Measurements from ENCODE around the gene CNNM4. TPM values are rescaled to one million over a fixed set of nuclear protein-coding genes. Genes with fewer than 3 reads are reported as not detected.

Gene CNNM4
- polyA plus RNA-seq, 1 donor from 2014 or later, result 7.5 TPM

DNA sequence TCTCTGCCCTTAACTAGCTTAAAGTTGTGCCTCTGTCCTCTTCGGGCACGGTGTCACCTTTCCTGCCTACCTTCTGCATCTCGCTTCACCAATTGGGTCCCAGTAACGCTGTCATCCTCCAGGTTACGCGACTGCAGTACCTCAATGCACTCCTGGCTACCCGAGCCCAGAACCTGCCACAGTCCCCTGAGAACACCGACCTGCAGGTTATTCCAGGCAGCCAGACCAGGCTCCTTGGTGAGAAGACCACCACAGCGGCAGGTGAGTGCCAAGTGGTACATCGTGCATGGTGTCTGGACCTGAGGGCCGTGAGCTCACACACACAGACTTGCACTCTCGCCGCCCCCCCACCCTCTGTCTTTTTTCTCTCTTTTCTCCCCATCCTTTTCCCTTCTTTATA is 68.2 kb downstream of the CNNM4 start:
- Histone ChIP-seq H3K4me2 (ENCODE audit: low read length) (no peak overlapping the region), H3K4me3 (ENCODE audit: low read length) (no peak overlapping the region), H2AFZ (ENCODE audit: low read depth, low read length) (no peak overlapping the region), H3K36me3 (ENCODE audit: insufficient read depth, low read length) (peaks cover 10% of the 10 kb centered on the region), H3F3A (ENCODE audit: insufficient read depth, low read length, poor library complexity, severe bottlenecking) (no peaks in the 10 kb centered on the region), H3K79me2 (replicated peaks; ENCODE audit: insufficient read depth, low read length) (no peaks in the 10 kb centered on the region), H3K9me2 (ENCODE audit: insufficient read depth, low read length) (no peaks in the 10 kb centered on the region), H3K27ac (ENCODE audit: low read length) (no peak overlapping the region), H3K9ac (ENCODE audit: low read length) (no peak overlapping the region), H3K27me3 (ENCODE audit: insufficient read depth, low read depth, low read length) (no peaks in the 10 kb centered on the region), H4K20me1 (ENCODE audit: insufficient read depth) (no peaks in the 10 kb centered on the region), H3K9me3 (ENCODE audit: low read length) (no peaks in the 10 kb centered on the region)
- TF ChIP-seq RAD21 (conservative IDR thresholded peaks at IDR 0.05) (no peak), EP300 (conservative IDR thresholded peaks at IDR 0.05; ENCODE audit: poor library complexity, severe bottlenecking) (no peak), MXI1 (conservative IDR thresholded peaks at IDR 0.05; ENCODE audit: poor library complexity, severe bottlenecking) (no peak), SMC3 (conservative IDR thresholded peaks at IDR 0.05; ENCODE audit: poor library complexity) (no peak)
- TF ChIP-seq, protein P1, sequence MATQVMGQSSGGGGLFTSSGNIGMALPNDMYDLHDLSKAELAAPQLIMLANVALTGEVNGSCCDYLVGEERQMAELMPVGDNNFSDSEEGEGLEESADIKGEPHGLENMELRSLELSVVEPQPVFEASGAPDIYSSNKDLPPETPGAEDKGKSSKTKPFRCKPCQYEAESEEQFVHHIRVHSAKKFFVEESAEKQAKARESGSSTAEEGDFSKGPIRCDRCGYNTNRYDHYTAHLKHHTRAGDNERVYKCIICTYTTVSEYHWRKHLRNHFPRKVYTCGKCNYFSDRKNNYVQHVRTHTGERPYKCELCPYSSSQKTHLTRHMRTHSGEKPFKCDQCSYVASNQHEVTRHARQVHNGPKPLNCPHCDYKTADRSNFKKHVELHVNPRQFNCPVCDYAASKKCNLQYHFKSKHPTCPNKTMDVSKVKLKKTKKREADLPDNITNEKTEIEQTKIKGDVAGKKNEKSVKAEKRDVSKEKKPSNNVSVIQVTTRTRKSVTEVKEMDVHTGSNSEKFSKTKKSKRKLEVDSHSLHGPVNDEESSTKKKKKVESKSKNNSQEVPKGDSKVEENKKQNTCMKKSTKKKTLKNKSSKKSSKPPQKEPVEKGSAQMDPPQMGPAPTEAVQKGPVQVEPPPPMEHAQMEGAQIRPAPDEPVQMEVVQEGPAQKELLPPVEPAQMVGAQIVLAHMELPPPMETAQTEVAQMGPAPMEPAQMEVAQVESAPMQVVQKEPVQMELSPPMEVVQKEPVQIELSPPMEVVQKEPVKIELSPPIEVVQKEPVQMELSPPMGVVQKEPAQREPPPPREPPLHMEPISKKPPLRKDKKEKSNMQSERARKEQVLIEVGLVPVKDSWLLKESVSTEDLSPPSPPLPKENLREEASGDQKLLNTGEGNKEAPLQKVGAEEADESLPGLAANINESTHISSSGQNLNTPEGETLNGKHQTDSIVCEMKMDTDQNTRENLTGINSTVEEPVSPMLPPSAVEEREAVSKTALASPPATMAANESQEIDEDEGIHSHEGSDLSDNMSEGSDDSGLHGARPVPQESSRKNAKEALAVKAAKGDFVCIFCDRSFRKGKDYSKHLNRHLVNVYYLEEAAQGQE (IDR thresholded peaks at IDR 0.05; ENCODE audit: borderline replicate concordance), result no peak

- Histone ChIP-seq H3K27ac (ENCODE audit: low read length) (no peak overlapping the region), H3K27me3 (ENCODE audit: insufficient read depth, low read depth, low read length) (no peaks in the 10 kb centered on the region), H2AFZ (ENCODE audit: low read depth, low read length) (no peak overlapping the region), H3K9me3 (ENCODE audit: low read length) (no peaks in the 10 kb centered on the region), H3K36me3 (ENCODE audit: insufficient read depth, low read length) (peaks cover 10% of the 10 kb centered on the region), H3F3A (ENCODE audit: insufficient read depth, low read length, poor library complexity, severe bottlenecking) (no peaks in the 10 kb centered on the region), H3K4me2 (ENCODE audit: low read length) (no peak overlapping the region), H3K9ac (ENCODE audit: low read length) (no peak overlapping the region), H3K79me2 (replicated peaks; ENCODE audit: insufficient read depth, low read length) (no peaks in the 10 kb centered on the region), H3K4me3 (ENCODE audit: low read length) (no peak overlapping the region), H4K20me1 (ENCODE audit: insufficient read depth) (no peaks in the 10 kb centered on the region), H3K9me2 (ENCODE audit: insufficient read depth, low read length) (no peaks in the 10 kb centered on the region)
- no peak for TF ChIP-seq MXI1 (conservative IDR thresholded peaks at IDR 0.05; ENCODE audit: poor library complexity, severe bottlenecking)
- peak; percentile 6 for TF ChIP-seq POLR2AphosphoS5 (IDR thresholded peaks at IDR 0.05)
Observed at GRCh38 chr2:96830044-96830562, 69.4 kb downstream of the CNNM4 start.

DNA sequence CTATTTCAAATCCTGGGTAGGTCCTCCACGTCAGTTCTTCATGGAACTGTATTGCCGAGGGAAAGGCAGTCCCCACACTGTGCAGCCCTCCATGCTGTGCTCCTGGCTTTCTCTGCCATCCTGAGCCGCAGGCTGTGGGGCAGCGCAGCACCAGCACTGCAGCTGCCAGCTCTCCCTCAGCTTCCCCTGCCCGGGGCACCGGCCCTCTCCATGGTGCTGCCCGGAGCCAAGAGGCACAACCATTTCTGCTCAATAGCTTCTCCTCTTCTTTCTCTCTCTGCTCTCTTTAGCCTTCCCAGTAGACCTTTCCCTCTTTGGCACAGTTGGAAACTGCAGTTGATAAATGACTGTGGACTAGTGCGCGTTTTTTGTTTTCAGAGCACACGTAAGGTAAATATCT is 71.0 kb downstream of the CNNM4 start:
- Histone ChIP-seq H3K27me3 (ENCODE audit: insufficient read depth, low read depth, low read length) (no peaks in the 10 kb centered on the region), H3K4me2 (ENCODE audit: low read length) (no peak overlapping the region), H2AFZ (ENCODE audit: low read depth, low read length) (no peak overlapping the region), H3K4me3 (ENCODE audit: low read length) (no peak overlapping the region), H4K20me1 (ENCODE audit: insufficient read depth) (no peaks in the 10 kb centered on the region), H3K79me2 (replicated peaks; ENCODE audit: insufficient read depth, low read length) (no peaks in the 10 kb centered on the region), H3K9ac (ENCODE audit: low read length) (no peak overlapping the region), H3K36me3 (ENCODE audit: insufficient read depth, low read length) (peaks cover 6% of the 10 kb centered on the region), H3F3A (ENCODE audit: insufficient read depth, low read length, poor library complexity, severe bottlenecking) (no peaks in the 10 kb centered on the region), H3K27ac (ENCODE audit: low read length) (no peak overlapping the region), H3K9me3 (ENCODE audit: low read length) (no peaks in the 10 kb centered on the region), H3K9me2 (ENCODE audit: insufficient read depth, low read length) (no peaks in the 10 kb centered on the region)
- TF ChIP-seq MXI1 (conservative IDR thresholded peaks at IDR 0.05; ENCODE audit: poor library complexity, severe bottlenecking), result no peak
- no peak for TF ChIP-seq EP300 (conservative IDR thresholded peaks at IDR 0.05; ENCODE audit: poor library complexity, severe bottlenecking)
- no peak for TF ChIP-seq EZH2 (IDR thresholded peaks at IDR 0.05; ENCODE audit: borderline replicate concordance, insufficient read depth, low read length, poor library complexity, severe bottlenecking)
- TF ChIP-seq RAD21 (conservative IDR thresholded peaks at IDR 0.05), result no peak
- no peak for TF ChIP-seq SMC3 (conservative IDR thresholded peaks at IDR 0.05; ENCODE audit: poor library complexity)
- no peak for TF ChIP-seq POLR2AphosphoS5 (IDR thresholded peaks at IDR 0.05)
- TF ChIP-seq, protein P1 (IDR thresholded peaks at IDR 0.05; ENCODE audit: borderline replicate concordance), result no peak
- TF ChIP-seq, protein P2, sequence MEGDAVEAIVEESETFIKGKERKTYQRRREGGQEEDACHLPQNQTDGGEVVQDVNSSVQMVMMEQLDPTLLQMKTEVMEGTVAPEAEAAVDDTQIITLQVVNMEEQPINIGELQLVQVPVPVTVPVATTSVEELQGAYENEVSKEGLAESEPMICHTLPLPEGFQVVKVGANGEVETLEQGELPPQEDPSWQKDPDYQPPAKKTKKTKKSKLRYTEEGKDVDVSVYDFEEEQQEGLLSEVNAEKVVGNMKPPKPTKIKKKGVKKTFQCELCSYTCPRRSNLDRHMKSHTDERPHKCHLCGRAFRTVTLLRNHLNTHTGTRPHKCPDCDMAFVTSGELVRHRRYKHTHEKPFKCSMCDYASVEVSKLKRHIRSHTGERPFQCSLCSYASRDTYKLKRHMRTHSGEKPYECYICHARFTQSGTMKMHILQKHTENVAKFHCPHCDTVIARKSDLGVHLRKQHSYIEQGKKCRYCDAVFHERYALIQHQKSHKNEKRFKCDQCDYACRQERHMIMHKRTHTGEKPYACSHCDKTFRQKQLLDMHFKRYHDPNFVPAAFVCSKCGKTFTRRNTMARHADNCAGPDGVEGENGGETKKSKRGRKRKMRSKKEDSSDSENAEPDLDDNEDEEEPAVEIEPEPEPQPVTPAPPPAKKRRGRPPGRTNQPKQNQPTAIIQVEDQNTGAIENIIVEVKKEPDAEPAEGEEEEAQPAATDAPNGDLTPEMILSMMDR (IDR thresholded peaks at IDR 0.05; ENCODE audit: poor library complexity, severe bottlenecking), result no peak
- TF ChIP-seq TAF1 (IDR thresholded peaks at IDR 0.05; ENCODE audit: low read depth), result no peak
